Stomach (tissue), 9 donors: ENCODE measurements around the gene SLC25A20. TPM values are rescaled to one million over a fixed set of nuclear protein-coding genes. Genes with fewer than 3 reads are reported as not detected.

Experiments used
- DNase-seq, 2 donors: peaks; one replicate each; pipeline versions ENCODE4 v3.0.0 to v3.0.0-alpha.2; 2013 to 2019
- H3K27ac ChIP-seq, 5 donors: fragments of 200-600 bp in 4 of 5; sonication (generic) in 4 of 5; one replicate each; pipeline ENCODE4 v1.5.1; 2013 to 2019; ENCODE audit warnings: mild to moderate bottlenecking in 1 of 5, moderate library complexity in 1 of 5
- H3K27me3 ChIP-seq, 3 donors: fragments of 200-600 bp; sonication (generic); one replicate each; pipeline ENCODE4 v1.5.1; 2017 to 2019; ENCODE audit warnings: mixed run types in 1 of 3
- H3K36me3 ChIP-seq, 4 donors: fragments of 200-600 bp; sonication (generic); 1 replicate in 3 of 4; 2 replicates in 1 of 4; pipeline ENCODE4 v1.5.1; 2016 to 2019
- H3K4me1 ChIP-seq, 4 donors: fragments of 200-600 bp; sonication (generic); one replicate each; pipeline ENCODE4 v1.5.1; 2016 to 2019
- H3K4me3 ChIP-seq, 4 donors: fragments of 200-600 bp; sonication (generic) in 3 of 4; one replicate each; pipeline ENCODE4 v1.5.1; 2016 to 2019; ENCODE audit warnings: mild to moderate bottlenecking in 1 of 4
- H3K9me3 ChIP-seq, 4 donors: fragments of 200-600 bp; sonication (generic); one replicate each; pipeline ENCODE4 v1.5.1; 2016 to 2019
- EP300 ChIP-seq: sonication (generic); formaldehyde crosslinking; IDR thresholded peaks from one replicate; pipeline ENCODE4 v1.6.1; 2017; ENCODE audit warnings: antibody characterized with exemption
- POLR2A ChIP-seq, 4 donors: fragments of 450-650 bp; IDR thresholded peaks; one replicate each; pipeline ENCODE4 v1.6.1; 2016; ENCODE audit warnings: antibody characterized with exemption in 4 of 4, control low read depth in 2 of 4, mild to moderate bottlenecking in 1 of 4, moderate library complexity in 1 of 4
- POLR2AphosphoS5 ChIP-seq, 3 donors: sonication (generic); formaldehyde crosslinking; IDR thresholded peaks; one replicate each; pipeline ENCODE4 v1.6.1; 2016; ENCODE audit warnings: antibody characterized with exemption in 3 of 3
- WGBS, 5 donors: extraction: QIAGEN DNeasy Blood & Tissue Kit in 3 of 5; methylation state at CpG; one replicate each; pipeline versions ENCODE4 v1.1.5 to v1.1.7; 2013 to 2018; 5-methylcytosine and 5-hydroxymethylcytosine counted together
- intact Hi-C: fragments of 100-400 bp; cut with DNase I; formaldehyde crosslinking; loops from one replicate; pipeline ENCODE4 v1.15.1; 2023; ENCODE audit warnings: low total_unique reads
- polyA plus RNA-seq, 3 donors: library from polyadenylated mRNA; stranded (reverse); fragments of 200-250 nt; gene quantifications; one replicate each; pipeline ENCODE4 v1.2.3, GENCODE V29; 2013
- total RNA-seq, 5 donors: library from RNA; depleted of rRNA; stranded (reverse); fragments of >200 nt; gene quantifications; one replicate each; pipeline versions ENCODE4 v1.1.0 to v1.2.3, GENCODE V29; 2014 to 2016
- donor health status: healthy with polysubstance abuse.
- donor health status: Bipolar disorder and iron deficiency.
- donor health status: healthy.

The SLC25A20 gene
- total and polyA plus RNA-seq, 8 donors = 7.5 to 142 (median 18.4) TPM

- DNase-seq = no peak
- Histone ChIP-seq H3K27me3 (no peaks in the 10 kb centered on the region), H3K4me1 (peaks cover 0 to 34% (median 20%) of the 10 kb centered on the region in 4 donors), H3K27ac (no peak overlapping the region), H3K4me3 (no peak overlapping the region), H3K9me3 (no peaks in the 10 kb centered on the region), H3K36me3 (peaks cover 0 to 8% (median 0%) of the 10 kb centered on the region in 4 donors)
- intact Hi-C loops = no loop called here
- WGBS, 5 donors = 82 to 96% (median 96%) methylated on average over 7 of the region's 7 CpGs
- TF ChIP-seq POLR2A (IDR thresholded peaks at IDR 0.05) = no peak
- TF ChIP-seq POLR2AphosphoS5 (IDR thresholded peaks at IDR 0.05) = no peak
- no peak for TF ChIP-seq EP300
These were observed 79.2 kb downstream of the SLC25A20 start for GRCh38 chr3:48819234-48820221.

- no peak for DNase-seq
- Histone ChIP-seq H3K4me1 (peaks cover 0 to 16% (median 5%) of the 10 kb centered on the region in 4 donors), H3K27me3 (no peaks in the 10 kb centered on the region), H3K4me3 (no peak overlapping the region), H3K27ac (no peak overlapping the region), H3K36me3 (no peaks in the 10 kb centered on the region), H3K9me3 (no peaks in the 10 kb centered on the region)
- intact Hi-C loops = no loop called here
- WGBS, 5 donors = 80 to 95% (median 89%) methylated on average over 3 of the region's 3 CpGs
- TF ChIP-seq POLR2A (IDR thresholded peaks at IDR 0.05) = no peak
These were observed 87.2 kb downstream of the SLC25A20 start for GRCh38 chr3:48811524-48811923.

Other genes starting within 250 kb of the SLC25A20 start
- gene CELSR3, start 236.0 kb downstream of the SLC25A20 start, total RNA-seq = 1 to 10 TPM in 4 of 5 donors, not detected in 1; 1.5 to 2.3 (median 1.9) TPM
- under 1 TPM; 0.15 to 1.00 (median 0.53) TPM for gene CELSR3, start 236.0 kb downstream of the SLC25A20 start, polyA plus RNA-seq
- 10 to 100 TPM; 16.2 to 46.7 (median 32.6) TPM for gene NCKIPSD, start 213.0 kb downstream of the SLC25A20 start, total RNA-seq
- gene NCKIPSD, start 213.0 kb downstream of the SLC25A20 start, polyA plus RNA-seq = 1 to 10 TPM; 6.1 to 7.7 (median 6.1) TPM
- 100 to 1,000 TPM; 102 to 234 (median 110) TPM for gene IP6K2, start 181.7 kb downstream of the SLC25A20 start, total RNA-seq
- gene IP6K2, start 181.7 kb downstream of the SLC25A20 start, polyA plus RNA-seq = 10 to 100 TPM; 44.1 to 87.5 (median 65.7) TPM
- gene PRKAR2A, start 51.0 kb downstream of the SLC25A20 start, total RNA-seq = 10 to 100 TPM; 12.1 to 65.9 (median 47.3) TPM
- gene PRKAR2A, start 51.0 kb downstream of the SLC25A20 start, polyA plus RNA-seq = 10 to 100 TPM in 1 of 3 donors, 1 to 10 TPM in 2; 6.9 to 11.0 (median 9.2) TPM
- gene ARIH2, start 20.0 kb upstream of the SLC25A20 start, total RNA-seq = 100 to 1,000 TPM in 3 of 5 donors, 10 to 100 TPM in 2; 29.8 to 202 (median 130) TPM
- gene ARIH2, start 20.0 kb upstream of the SLC25A20 start, polyA plus RNA-seq = 10 to 100 TPM; 30.0 to 51.9 (median 40.2) TPM
- gene P4HTM, start 91.4 kb upstream of the SLC25A20 start, total RNA-seq = 100 to 1,000 TPM in 3 of 5 donors, 10 to 100 TPM in 2; 34.0 to 383 (median 158) TPM
- gene P4HTM, start 91.4 kb upstream of the SLC25A20 start, polyA plus RNA-seq = 10 to 100 TPM; 19.1 to 49.2 (median 21.2) TPM
- gene WDR6, start 108.5 kb upstream of the SLC25A20 start, total RNA-seq = 100 to 1,000 TPM in 4 of 5 donors, 10 to 100 TPM in 1; 51.6 to 184 (median 151) TPM
- 100 to 1,000 TPM in 1 of 3 donors, 10 to 100 TPM in 2; 59.4 to 133 (median 65.3) TPM for gene WDR6, start 108.5 kb upstream of the SLC25A20 start, polyA plus RNA-seq
- 10 to 100 TPM in 4 of 5 donors, 1 to 10 TPM in 1; 2.3 to 74.1 (median 47.1) TPM for gene DALRD3, start 119.7 kb upstream of the SLC25A20 start, total RNA-seq
- 10 to 100 TPM; 34.9 to 41.4 (median 35.0) TPM for gene DALRD3, start 119.7 kb upstream of the SLC25A20 start, polyA plus RNA-seq
- gene NDUFAF3, start 123.2 kb upstream of the SLC25A20 start, total RNA-seq = 10 to 100 TPM; 41.3 to 74.8 (median 44.9) TPM
- 100 to 1,000 TPM in 1 of 3 donors, 10 to 100 TPM in 2; 93.3 to 105 (median 94.2) TPM for gene NDUFAF3, start 123.2 kb upstream of the SLC25A20 start, polyA plus RNA-seq
- 100 to 1,000 TPM in 3 of 5 donors, 10 to 100 TPM in 2; 50.4 to 159 (median 107) TPM for gene IMPDH2, start 130.5 kb upstream of the SLC25A20 start, total RNA-seq
- 100 to 1,000 TPM in 2 of 3 donors, 10 to 100 TPM in 1; 90.9 to 156 (median 107) TPM for gene IMPDH2, start 130.5 kb upstream of the SLC25A20 start, polyA plus RNA-seq
- 100 to 1,000 TPM in 1 of 5 donors, 10 to 100 TPM in 4; 27.2 to 105 (median 63.4) TPM for gene QRICH1, start 195.2 kb upstream of the SLC25A20 start, total RNA-seq
- gene QRICH1, start 195.2 kb upstream of the SLC25A20 start, polyA plus RNA-seq = 10 to 100 TPM; 16.1 to 29.7 (median 19.4) TPM
- gene QARS1, start 205.9 kb upstream of the SLC25A20 start, total RNA-seq = 100 to 1,000 TPM; 151 to 418 (median 217) TPM
- 100 to 1,000 TPM; 241 to 303 (median 265) TPM for gene QARS1, start 205.9 kb upstream of the SLC25A20 start, polyA plus RNA-seq
- 10 to 100 TPM; 21.6 to 77.2 (median 57.1) TPM for gene USP19, start 221.9 kb upstream of the SLC25A20 start, total RNA-seq
- 10 to 100 TPM; 15.6 to 16.6 (median 15.7) TPM for gene USP19, start 221.9 kb upstream of the SLC25A20 start, polyA plus RNA-seq
- 100 to 1,000 TPM; 195 to 578 (median 552) TPM for gene LAMB2, start 234.2 kb upstream of the SLC25A20 start, total RNA-seq
- gene LAMB2, start 234.2 kb upstream of the SLC25A20 start, polyA plus RNA-seq = 100 to 1,000 TPM; 198 to 333 (median 200) TPM